Measurements from ENCODE around the gene SLC37A2.

The SLC37A2 gene

DNA sequence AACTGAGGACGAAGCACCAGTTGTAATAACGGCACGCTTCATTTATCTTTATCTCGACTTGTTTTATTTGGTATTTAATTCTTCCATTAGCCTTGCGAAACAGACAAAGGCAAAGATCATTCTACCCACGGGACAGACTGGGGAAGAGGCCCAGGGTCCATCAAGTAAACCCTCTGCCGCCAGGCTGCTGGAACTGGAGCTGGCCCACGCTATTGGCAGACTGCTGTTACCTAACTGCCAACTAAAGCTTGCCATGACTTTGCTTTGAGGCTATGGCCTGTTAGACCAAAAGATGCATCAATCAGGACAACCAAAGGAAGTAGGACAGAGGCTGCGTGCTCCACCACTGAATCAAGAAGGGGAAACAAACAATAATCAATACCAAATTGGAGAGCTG lies 49.1 kb downstream of the SLC37A2 start:
- DNase-seq, result no peak

DNA sequence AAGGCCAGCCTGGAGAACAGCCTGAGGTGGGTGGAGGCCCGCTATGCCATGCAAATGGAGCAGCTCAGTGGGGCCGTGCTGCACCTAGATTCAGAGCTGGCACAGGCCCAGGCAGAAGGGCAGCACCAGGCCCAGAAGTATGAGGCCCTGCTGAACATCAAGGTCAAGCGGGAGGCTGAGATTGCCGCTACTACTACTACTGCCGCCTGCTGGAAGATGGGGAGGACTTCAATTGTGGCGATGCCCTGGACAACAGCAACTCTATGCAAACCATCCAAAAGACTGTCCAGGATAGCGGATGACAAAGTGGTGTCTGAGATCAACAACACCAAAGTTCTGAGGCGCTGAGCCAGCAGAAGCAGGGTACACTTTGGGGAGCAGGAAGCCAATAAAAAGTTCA lies 51.4 kb downstream of the SLC37A2 start:
- DNase-seq, result no peak

GRCh38 chr11:125117429-125117828 lies 54.3 kb downstream of the SLC37A2 start:
- no peak for DNase-seq

GRCh38 chr11:125123194-125123946 lies 60.3 kb downstream of the SLC37A2 start:
- DNase-seq, result no peak

- peak in 1 of 2 experiments; percentile 20 for DNase-seq
These were observed 61.0 kb downstream of the SLC37A2 start for GRCh38 chr11:125123947-125124617.

- no peak for DNase-seq
These were observed 61.5 kb downstream of the SLC37A2 start for GRCh38 chr11:125124618-125124992.

DNA sequence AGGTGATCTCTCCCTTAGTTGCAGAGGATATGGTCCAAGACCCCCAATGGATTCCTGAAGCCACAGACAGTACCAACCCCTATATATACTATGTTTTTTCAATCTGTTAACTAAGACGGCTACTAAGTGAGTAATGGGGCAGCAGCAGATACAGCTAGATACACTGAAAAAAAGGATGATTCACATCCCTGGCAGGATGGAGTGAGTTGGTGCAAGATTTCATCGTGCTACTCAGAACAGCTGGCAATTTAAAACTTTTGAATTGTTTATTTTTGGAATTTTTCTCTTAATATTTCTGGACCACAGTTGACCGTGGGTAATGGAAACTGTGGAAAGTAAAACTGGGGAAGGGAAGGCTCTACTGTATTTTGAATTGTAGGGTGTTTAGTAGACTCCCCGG lies 65.3 kb downstream of the SLC37A2 start:
- no peak for DNase-seq

DNA sequence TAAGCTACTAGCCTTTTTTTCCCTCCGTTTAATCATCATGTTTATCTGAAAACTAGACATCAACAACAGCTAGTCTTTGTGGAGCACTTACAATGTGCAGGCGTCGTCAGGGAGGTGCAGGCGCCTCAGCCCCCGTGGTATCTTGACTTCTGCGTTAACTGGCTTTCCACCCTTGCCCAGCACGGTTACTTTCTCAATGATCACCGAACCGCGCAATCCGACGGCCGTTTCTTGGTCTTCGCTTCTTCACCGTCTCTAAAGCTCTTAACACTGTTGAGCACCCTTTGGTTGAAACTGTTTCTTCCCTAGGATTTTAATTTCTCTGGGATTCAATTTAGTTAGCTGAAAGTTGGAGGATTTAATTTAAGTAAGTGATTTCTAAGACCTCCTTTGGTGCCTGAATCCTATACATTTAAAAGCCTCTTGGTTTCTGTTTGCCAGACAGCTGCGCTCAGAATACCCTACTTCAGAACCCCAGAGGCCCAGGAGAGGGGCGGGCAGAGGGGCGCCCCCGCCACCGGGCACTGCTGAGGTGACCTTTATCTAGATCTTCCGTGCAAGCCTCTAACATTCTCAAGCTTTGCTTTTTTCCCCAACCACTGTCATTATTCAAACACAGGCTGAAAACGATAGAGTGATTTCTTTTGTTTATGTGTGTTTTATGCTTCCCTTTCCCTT lies 66.3 kb downstream of the SLC37A2 start:
- no peak for DNase-seq

DNA sequence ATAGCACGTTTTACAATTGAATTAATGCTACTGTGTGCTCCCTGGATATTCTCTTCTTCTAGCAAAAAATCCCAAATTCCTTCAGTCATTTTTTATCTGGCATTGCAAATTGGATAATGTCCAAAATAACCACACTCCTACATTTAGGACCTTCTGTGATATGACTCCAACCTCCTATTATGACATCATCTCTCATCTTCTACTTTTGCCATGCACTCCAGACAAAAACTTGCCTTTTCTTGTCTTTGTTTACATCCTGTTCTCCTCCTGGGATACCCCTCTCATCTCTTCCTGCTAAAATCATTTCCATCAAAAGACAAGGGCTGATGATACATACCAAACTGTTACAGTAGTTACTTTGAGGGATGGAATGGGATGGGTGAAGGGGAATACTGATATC lies 69.0 kb downstream of the SLC37A2 start:
- no peak for DNase-seq

DNA sequence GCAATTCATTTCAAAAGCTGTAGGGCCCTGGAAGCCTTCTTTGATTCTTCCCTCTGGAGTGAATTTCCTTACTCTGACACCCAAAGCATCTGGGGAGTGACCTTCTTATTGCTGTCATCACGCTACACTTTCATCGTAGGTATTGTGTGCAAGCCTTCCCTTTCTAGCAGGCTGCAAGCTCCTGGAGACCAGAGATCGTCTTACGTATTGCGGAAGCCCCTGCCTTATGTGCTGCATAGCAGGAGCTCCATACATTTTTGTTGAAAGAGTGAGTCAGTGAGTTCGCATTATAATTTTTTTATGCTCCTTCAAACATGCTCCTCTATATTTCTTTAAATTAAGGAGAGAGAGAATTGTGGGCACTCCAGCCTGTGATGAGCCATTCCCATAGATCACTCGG lies 69.5 kb downstream of the SLC37A2 start:
- no peak for DNase-seq

DNA sequence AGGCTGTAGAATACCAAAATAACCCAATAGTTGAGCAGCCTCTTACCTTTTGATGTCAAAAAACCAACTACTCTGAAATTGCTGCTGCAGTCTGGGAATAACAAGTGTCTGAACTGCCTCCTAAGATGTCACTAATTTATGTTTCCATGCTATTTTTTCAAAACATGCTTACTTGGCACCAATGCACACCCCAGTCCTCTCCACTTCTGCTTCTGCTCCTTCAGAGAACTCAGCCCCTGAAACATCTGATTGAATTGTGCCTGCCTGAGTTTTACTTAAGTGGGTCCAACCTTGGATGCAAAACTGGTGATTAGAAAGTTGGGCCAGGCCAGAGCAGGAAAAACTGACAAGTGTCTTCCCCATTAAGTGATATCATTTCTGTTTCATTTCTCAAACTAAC lies 72.9 kb downstream of the SLC37A2 start:
- no peak for DNase-seq

GRCh38 chr11:125138966-125139365 lies 75.9 kb downstream of the SLC37A2 start:
- DNase-seq, result no peak

- no peak for DNase-seq
These were observed 76.7 kb downstream of the SLC37A2 start for GRCh38 chr11:125139778-125140177.

All from SW 1271 (cell line).